B cell (primary cell): ENCODE data around the gene NHLRC1. TPM values are rescaled to one million over a fixed set of nuclear protein-coding genes. Genes with fewer than 3 reads are reported as not detected.

ENCODE experiments used
- ATAC-seq: fragments of 200-7000 bp; cut with Tn5 transposase; one replicate; pipeline ENCODE4 v1.10.0; 2021; ENCODE audit warnings: low read depth, mild to moderate bottlenecking, moderate number of reproducible peaks, moderate library complexity
- CTCF ChIA-PET: fragments of 350-600 bp; sonication (Branson Sonifier 250); formaldehyde crosslinking; loops from one replicate; lab custom pipeline; 2021; ENCODE audit warnings: antibody characterized with exemption, inconsistent platforms; lab: Charles Lee
- POLR2A ChIA-PET: fragments of 350-600 bp; sonication (Branson Sonifier 250); formaldehyde crosslinking; loops from one replicate; lab custom pipeline; 2021; ENCODE audit warnings: antibody characterized with exemption; lab: Charles Lee
- DNase-seq: peaks from one replicate; pipeline ENCODE4 v3.0.0; 2013
- H2AFZ ChIP-seq: 2 replicates; pipeline ENCODE4 v1.6.1; 2012; ENCODE audit warnings: mild to moderate bottlenecking, low read depth, low read length; ENCODE audit not compliant: insufficient read depth, poor library complexity, severe bottlenecking
- H3K27ac ChIP-seq, 2 donors: 1 replicate in 1 of 2; 2 replicates in 1 of 2; pipeline ENCODE4 v1.5.1; 2012 to 2013; ENCODE audit warnings: low read length in 2 of 2, mild to moderate bottlenecking in 2 of 2, moderate library complexity in 1 of 2
- H3K27me3 ChIP-seq, 4 experiments: fragments of 200-600 bp in 1 of 4; sonication (generic) in 1 of 4; replicated peaks in 1 of 4; 1 replicate in 2 of 4; 2 replicates in 2 of 4; pipeline versions ENCODE4 v1.6.1 to v1.7.0; 2013 to 2016; ENCODE audit warnings: low read length in 3 of 4, mild to moderate bottlenecking in 2 of 4, mixed read lengths in 1 of 4, moderate library complexity in 1 of 4; ENCODE audit not compliant: insufficient read depth in 4 of 4, control insufficient read depth in 3 of 4; ENCODE audit errors: control extremely low read depth in 1 of 4
- H3K36me3 ChIP-seq, 2 experiments: replicated peaks in 1 of 2; 1 replicate in 1 of 2; 2 replicates in 1 of 2; pipeline versions ENCODE4 v1.6.1 to v1.7.1; 2013; ENCODE audit warnings: low read length in 1 of 2; ENCODE audit not compliant: insufficient read depth in 2 of 2, control insufficient read depth in 1 of 2; ENCODE audit errors: control extremely low read depth in 1 of 2, extremely low read depth in 1 of 2
- H3K4me1 ChIP-seq, 2 donors: fragments of 200-600 bp in 1 of 2; sonication (generic) in 1 of 2; 1 replicate in 1 of 2; 2 replicates in 1 of 2; pipeline versions ENCODE4 v1.5.1 to v1.6.1; 2013 to 2017; ENCODE audit warnings: low read length in 2 of 2; ENCODE audit not compliant: control insufficient read depth in 2 of 2, insufficient read depth in 2 of 2
- H3K4me2 ChIP-seq: replicated peaks from 2 replicates; pipeline ENCODE3; 2012; ENCODE audit warnings: mild to moderate bottlenecking, low read depth, low read length; ENCODE audit not compliant: poor library complexity, severe bottlenecking
- H3K4me3 ChIP-seq, 5 experiments: fragments of 200-600 bp in 1 of 5; sonication (generic) in 1 of 5; 1 replicate in 3 of 5; 2 replicates in 2 of 5; pipeline versions ENCODE4 v1.5.1 to v1.7.0; 2011 to 2016; ENCODE audit warnings: low read length in 4 of 5, mild to moderate bottlenecking in 4 of 5, low read depth in 2 of 5, control low read depth in 1 of 5, moderate library complexity in 1 of 5; ENCODE audit not compliant: insufficient read depth in 1 of 5; ENCODE audit errors: control extremely low read depth in 1 of 5, extremely low read depth in 1 of 5
- H3K79me2 ChIP-seq: fragments of 200-600 bp; sonication (generic); one replicate; pipeline ENCODE4 v1.6.0; 2016; ENCODE audit warnings: low read length; ENCODE audit not compliant: control insufficient read depth, insufficient read depth
- H3K9ac ChIP-seq: fragments of 200-600 bp; sonication (generic); 2 replicates; pipeline ENCODE4 v1.6.1; 2017; ENCODE audit warnings: mild to moderate bottlenecking, low read length, moderate library complexity
- H3K9me3 ChIP-seq, 3 donors: one replicate each; pipeline versions ENCODE4 v1.6.1 to v1.7.1; 2013; ENCODE audit warnings: low read length in 2 of 3; ENCODE audit not compliant: control insufficient read depth in 2 of 3, insufficient read depth in 1 of 3; ENCODE audit errors: control extremely low read depth in 1 of 3
- H4K20me1 ChIP-seq: 2 replicates; pipeline ENCODE4 v1.6.0; 2012; ENCODE audit warnings: mild to moderate bottlenecking, low read length; ENCODE audit not compliant: insufficient read depth, control insufficient read depth, poor library complexity, severe bottlenecking
- H3K27ac Mint-ChIP-seq: one replicate; pipeline ENCODE4 v1.8.0; 2021; ENCODE audit warnings: mixed read lengths
- H3K27me3 Mint-ChIP-seq: one replicate; pipeline ENCODE4 v1.8.0; 2021; ENCODE audit warnings: mixed read lengths
- H3K4me1 Mint-ChIP-seq: one replicate; pipeline ENCODE4 v1.8.0; 2021; ENCODE audit warnings: mixed read lengths
- H3K4me3 Mint-ChIP-seq: one replicate; pipeline ENCODE4 v1.8.0; 2021; ENCODE audit warnings: mixed read lengths
- H3K9me3 Mint-ChIP-seq: one replicate; pipeline ENCODE4 v1.8.0; 2022; ENCODE audit warnings: mixed read lengths; ENCODE audit not compliant: insufficient read depth
- CTCF ChIP-seq: fragments of 200-600 bp; IDR thresholded peaks from one replicate; pipeline ENCODE4 v1.8.0; 2022; ENCODE audit warnings: antibody characterized with exemption, mild to moderate bottlenecking
- EZH2 ChIP-seq: IDR thresholded peaks from 2 replicates; pipeline ENCODE4 v1.6.1; 2012; ENCODE audit warnings: borderline replicate concordance, low read depth, mild to moderate bottlenecking, moderate library complexity, low read length; ENCODE audit not compliant: insufficient read depth, poor library complexity, severe bottlenecking
- WGBS: methylation state at CpG from one replicate; pipeline ENCODE4 v1.1.5; 2013; ENCODE audit warnings: missing lambda C conversion rate; ENCODE audit not compliant: insufficient coverage; 5-methylcytosine and 5-hydroxymethylcytosine counted together
- intact Hi-C: fragments of 100-400 bp; cut with micrococcal nuclease; formaldehyde crosslinking; loops from one replicate; pipeline ENCODE4 v1.10.0; 2022
- polyA plus RNA-seq: library from polyadenylated mRNA; depleted of rRNA; stranded (reverse); fragments of >200 nt; gene quantifications from 2 replicates; pipeline ENCODE4 v1.2.3, GENCODE V29; 2012
- total RNA-seq, 2 donors: library from RNA; stranded (reverse); fragments of 120-200 nt in 1 of 2; gene quantifications; 1 replicate in 1 of 2; 2 replicates in 1 of 2; pipeline versions ENCODE4 v1.2.3 to v1.2.4, GENCODE V29; 2013 to 2022

Gene NHLRC1
- total and polyA plus RNA-seq, 2 donors (not counting 1 experiment from before 2014, with no cell fraction given), result 0.31 to 1.0 TPM

GRCh38 chr6:18126121-18126520 lies 3.6 kb upstream of the NHLRC1 start:
- Mint-ChIP-seq H3K9me3 (no peaks in the 10 kb centered on the region), H3K4me1 (peaks cover 16% of the 10 kb centered on the region), H3K27ac (no peak overlapping the region), H3K27me3 (peaks cover 3% of the 10 kb centered on the region), H3K4me3 (no peak overlapping the region)
- no peak overlapping the region for H3K4me3 ChIP-seq
- ChIA-PET POLR2A (no interaction called here), CTCF (interaction anchor here (1.2 kb wide), 1 partner anchor 11 kb away, joined by 7 read pairs; no protein-coding TSS in a partner anchor)
- no peaks in the 10 kb centered on the region for H3K36me3 ChIP-seq
- H2AFZ ChIP-seq, result no peak overlapping the region
- no peaks in the 10 kb centered on the region for H4K20me1 ChIP-seq
- WGBS, result 88% methylated on average over 5 of the region's 5 CpGs
- no peaks in the 10 kb centered on the region for H3K79me2 ChIP-seq
- intact Hi-C loops, result no loop called here
- DNase-seq, result no peak
- H3K4me1 ChIP-seq, result peaks cover 0 to 14% of the 10 kb centered on the region in 2 donors
- no peak overlapping the region for H3K9ac ChIP-seq
- TF ChIP-seq CTCF (no peak), EZH2 (no peak)
- H3K27me3 ChIP-seq, result no peaks in the 10 kb centered on the region
- H3K4me2 ChIP-seq, result no peak overlapping the region
- no peak for ATAC-seq
- no peak overlapping the region for H3K27ac ChIP-seq
- peaks cover 0 to 14% (median 0%) of the 10 kb centered on the region in 3 donors for H3K9me3 ChIP-seq

- CTCF ChIA-PET, result interaction anchor here (0.6 to 3.6 kb wide), 12 partner anchors 12 to 420 kb away, joined by 3 to 23 read pairs (median 4); partner anchors contain the start of genes KDM1B and TPMT
- intact Hi-C loops, result loop anchor here (1.0 to 5.0 kb wide), 4 partner anchors 34 to 964 kb away; partner anchors contain the start of genes KDM1B and TPMT
- peak; percentile 21 for DNase-seq
- Histone ChIP-seq H3K9ac (peak overlapping the region; percentile 52), H3K4me2 (peak overlapping the region; percentile 84), H3K79me2 (no peaks in the 10 kb centered on the region), H3K9me3 (peaks cover 0 to 18% (median 0%) of the 10 kb centered on the region in 3 donors), H3K27me3 (no peaks in the 10 kb centered on the region), H3K4me3 (peak overlapping the region in 3 of 5 experiments; percentile 57 to 62 (median 61)), H3K4me1 (peaks cover 0 to 14% of the 10 kb centered on the region in 2 donors), H2AFZ (peak overlapping the region; percentile 83), H3K27ac (no peak overlapping the region), H3K36me3 (no peaks in the 10 kb centered on the region), H4K20me1 (no peaks in the 10 kb centered on the region)
- POLR2A ChIA-PET, result interaction anchor here (0.5 to 0.6 kb wide), 2 partner anchors 34 to 418 kb away, joined by 3 read pairs; no protein-coding TSS in a partner anchor
- Mint-ChIP-seq H3K9me3 (no peaks in the 10 kb centered on the region), H3K27me3 (peaks cover 6% of the 10 kb centered on the region), H3K4me1 (peaks cover 16% of the 10 kb centered on the region), H3K4me3 (peak overlapping the region; percentile 93), H3K27ac (no peak overlapping the region)
- TF ChIP-seq CTCF (no peak), EZH2 (no peak)
- WGBS, result 91% methylated on average over 19 of the region's 19 CpGs
- no peak for ATAC-seq
Measured at GRCh38 chr6:18121580-18122127, 823 bp downstream of the NHLRC1 start.
